ENCODE measurements around the gene SLC25A45.

GRCh38 chr11:65412271-65413076 is 30.0 kb upstream of the SLC25A45 start:
- TF ChIP-seq CTCF (IDR thresholded peaks at IDR 0.05) (no peak), POLR2A (IDR thresholded peaks at IDR 0.05) (no peak)

All from heart left ventricle (tissue), 13 donors.